SU-DHL-6 (cell line): ENCODE measurements around the gene HHAT.

Experiments used
- H2AFZ ChIP-seq: fragments of 200-600 bp; sonication (generic); 2 replicates; pipeline ENCODE4 v1.6.1; 2014; ENCODE audit warnings: low read depth, mild to moderate bottlenecking, moderate library complexity, mixed read lengths, antibody characterized with exemption, low read length; ENCODE audit not compliant: severe bottlenecking
- H3F3A ChIP-seq: fragments of 200-600 bp; shearing (Covaris generic); 2 replicates; pipeline ENCODE4 v1.6.0; 2016; ENCODE audit warnings: antibody characterized with exemption, mild to moderate bottlenecking; ENCODE audit not compliant: insufficient read depth
- H3K27ac ChIP-seq: fragments of 200-600 bp; sonication (generic); 2 replicates; pipeline ENCODE4 v1.5.1; 2016; ENCODE audit warnings: low read depth, mild to moderate bottlenecking, low read length, moderate library complexity, mixed read lengths
- H3K27me3 ChIP-seq: fragments of 200-600 bp; sonication (generic), shearing (Covaris generic); 2 replicates; pipeline ENCODE4 v1.6.0; 2014; ENCODE audit warnings: mild to moderate bottlenecking, low read length
- H3K36me3 ChIP-seq: fragments of 200-600 bp; sonication (generic); 2 replicates; pipeline ENCODE4 v1.6.1; 2014; ENCODE audit warnings: mild to moderate bottlenecking, low read length, mixed read lengths
- H3K4me2 ChIP-seq: fragments of 300-600, 200-600 bp; shearing (Covaris generic), sonication (generic); 2 replicates; pipeline ENCODE4 v1.6.0; 2014; ENCODE audit warnings: low read length, low read depth, mild to moderate bottlenecking; ENCODE audit not compliant: poor library complexity, severe bottlenecking
- H3K4me3 ChIP-seq: fragments of 200-600 bp; sonication (generic); 2 replicates; pipeline ENCODE4 v1.5.1; 2014; ENCODE audit warnings: antibody characterized with exemption, low read length, mild to moderate bottlenecking, mixed read lengths; ENCODE audit not compliant: insufficient read depth, poor library complexity, severe bottlenecking
- H3K79me2 ChIP-seq: fragments of 200-600 bp; sonication (generic); 2 replicates; pipeline ENCODE4 v1.6.1; 2014; ENCODE audit warnings: mild to moderate bottlenecking, low read length, moderate library complexity; ENCODE audit not compliant: insufficient read depth
- H3K9ac ChIP-seq: fragments of 200-600 bp; sonication (generic); 2 replicates; pipeline ENCODE4 v1.7.0; 2014; ENCODE audit warnings: mild to moderate bottlenecking, low read length
- H3K9me2 ChIP-seq: fragments of 200-600 bp; sonication (generic); replicated peaks from 2 replicates; pipeline ENCODE4 v1.6.1; 2014; ENCODE audit warnings: low read length; ENCODE audit not compliant: insufficient read depth
- H3K9me3 ChIP-seq: fragments of 200-600 bp; sonication (generic); 2 replicates; pipeline ENCODE4 v1.6.1; 2014; ENCODE audit warnings: low read length, mixed read lengths; ENCODE audit not compliant: insufficient read depth
- H4K20me1 ChIP-seq: fragments of 200-600 bp; sonication (generic); 2 replicates; pipeline ENCODE4 v1.6.1; 2014; ENCODE audit warnings: low read depth, mild to moderate bottlenecking, antibody characterized with exemption, low read length, moderate library complexity, mixed read lengths
- EZH2phosphoT487 ChIP-seq: fragments of 200-600 bp; sonication (generic), shearing (Covaris generic); conservative IDR thresholded peaks from 2 replicates; pipeline ENCODE4 v1.6.1; 2018; ENCODE audit warnings: mild to moderate bottlenecking, antibody characterized with exemption, low read length, moderate library complexity, mixed read lengths
- TF ChIP-seq, protein P1 (sequence below): fragments of 200-600 bp; sonication (generic); IDR thresholded peaks from one replicate; pipeline ENCODE4 v1.5.1; 2017; ENCODE audit warnings: antibody characterized with exemption, mild to moderate bottlenecking, low read length, moderate library complexity; ENCODE audit not compliant: insufficient read depth, poor library complexity, severe bottlenecking

HHAT gene

DNA sequence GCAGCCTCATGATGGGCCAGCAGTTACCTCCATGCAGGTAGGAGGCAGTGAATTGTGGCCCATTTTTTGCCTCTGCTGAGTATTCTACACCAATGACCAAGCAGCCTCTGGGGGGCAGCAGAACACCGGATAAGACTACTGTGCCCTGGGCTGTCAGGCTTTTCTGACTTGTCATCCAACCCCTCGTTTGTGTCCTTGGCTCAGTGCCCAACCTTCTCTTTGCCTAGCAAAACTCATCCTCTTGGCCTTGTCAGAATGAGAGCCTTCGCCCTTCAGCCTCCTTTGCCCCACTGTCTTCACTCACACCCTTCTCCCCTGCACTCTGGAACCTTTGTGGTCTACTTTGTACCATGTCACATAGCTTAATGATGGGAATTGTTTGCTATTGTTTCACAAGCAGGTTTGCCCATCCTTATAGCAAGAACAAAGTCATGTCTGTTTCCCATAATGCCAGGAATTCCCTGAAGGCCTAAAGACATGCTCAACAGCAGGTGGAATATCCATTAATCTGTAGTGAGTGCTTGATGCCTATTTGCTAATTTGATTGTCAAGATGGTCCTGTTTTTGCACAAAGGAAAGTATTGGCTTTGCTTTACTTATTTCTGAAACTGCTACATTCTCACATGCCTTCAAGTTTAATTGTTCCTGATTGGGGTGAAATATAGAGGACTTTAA lies 255.9 kb downstream of the HHAT start:
- Histone ChIP-seq H3K9ac (no peak overlapping the region), H3K9me3 (no peaks in the 10 kb centered on the region), H3F3A (no peaks in the 10 kb centered on the region), H3K27ac (no peak overlapping the region), H3K4me2 (no peak overlapping the region), H3K9me2 (no peaks in the 10 kb centered on the region), H3K27me3 (no peaks in the 10 kb centered on the region), H3K79me2 (no peaks in the 10 kb centered on the region), H4K20me1 (no peaks in the 10 kb centered on the region), H3K36me3 (no peaks in the 10 kb centered on the region), H3K4me3 (no peak overlapping the region), H2AFZ (no peak overlapping the region)
- no peak for TF ChIP-seq EZH2phosphoT487
- TF ChIP-seq, protein P1, sequence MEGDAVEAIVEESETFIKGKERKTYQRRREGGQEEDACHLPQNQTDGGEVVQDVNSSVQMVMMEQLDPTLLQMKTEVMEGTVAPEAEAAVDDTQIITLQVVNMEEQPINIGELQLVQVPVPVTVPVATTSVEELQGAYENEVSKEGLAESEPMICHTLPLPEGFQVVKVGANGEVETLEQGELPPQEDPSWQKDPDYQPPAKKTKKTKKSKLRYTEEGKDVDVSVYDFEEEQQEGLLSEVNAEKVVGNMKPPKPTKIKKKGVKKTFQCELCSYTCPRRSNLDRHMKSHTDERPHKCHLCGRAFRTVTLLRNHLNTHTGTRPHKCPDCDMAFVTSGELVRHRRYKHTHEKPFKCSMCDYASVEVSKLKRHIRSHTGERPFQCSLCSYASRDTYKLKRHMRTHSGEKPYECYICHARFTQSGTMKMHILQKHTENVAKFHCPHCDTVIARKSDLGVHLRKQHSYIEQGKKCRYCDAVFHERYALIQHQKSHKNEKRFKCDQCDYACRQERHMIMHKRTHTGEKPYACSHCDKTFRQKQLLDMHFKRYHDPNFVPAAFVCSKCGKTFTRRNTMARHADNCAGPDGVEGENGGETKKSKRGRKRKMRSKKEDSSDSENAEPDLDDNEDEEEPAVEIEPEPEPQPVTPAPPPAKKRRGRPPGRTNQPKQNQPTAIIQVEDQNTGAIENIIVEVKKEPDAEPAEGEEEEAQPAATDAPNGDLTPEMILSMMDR: peak; percentile 43

DNA sequence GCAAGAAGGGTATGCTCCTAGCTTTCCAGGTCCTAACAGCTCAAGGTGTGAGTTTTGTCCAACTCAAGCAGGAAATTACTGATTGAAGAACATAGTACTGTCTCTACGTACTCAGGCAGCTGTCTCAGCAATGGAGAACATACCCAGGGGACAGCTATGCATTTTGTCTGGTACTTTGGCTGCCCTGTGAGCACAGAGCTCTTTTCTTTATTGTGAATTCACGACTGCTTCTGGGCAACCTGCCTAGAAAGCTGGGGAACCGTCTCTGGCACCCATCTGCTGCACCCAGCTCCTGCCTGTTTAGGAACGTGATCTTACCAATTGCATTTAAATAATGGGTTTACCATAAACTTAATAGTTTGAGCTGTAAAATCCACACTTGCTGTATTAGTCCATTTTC lies 258.1 kb downstream of the HHAT start:
- Histone ChIP-seq H3K79me2 (no peaks in the 10 kb centered on the region), H3F3A (no peaks in the 10 kb centered on the region), H3K4me2 (no peak overlapping the region), H3K27ac (no peak overlapping the region), H3K9me2 (no peaks in the 10 kb centered on the region), H3K27me3 (no peaks in the 10 kb centered on the region), H4K20me1 (no peaks in the 10 kb centered on the region), H2AFZ (no peak overlapping the region), H3K36me3 (no peaks in the 10 kb centered on the region), H3K9ac (no peak overlapping the region), H3K4me3 (no peak overlapping the region), H3K9me3 (no peaks in the 10 kb centered on the region)
- no peak for TF ChIP-seq EZH2phosphoT487
- TF ChIP-seq, protein P1: no peak

DNA sequence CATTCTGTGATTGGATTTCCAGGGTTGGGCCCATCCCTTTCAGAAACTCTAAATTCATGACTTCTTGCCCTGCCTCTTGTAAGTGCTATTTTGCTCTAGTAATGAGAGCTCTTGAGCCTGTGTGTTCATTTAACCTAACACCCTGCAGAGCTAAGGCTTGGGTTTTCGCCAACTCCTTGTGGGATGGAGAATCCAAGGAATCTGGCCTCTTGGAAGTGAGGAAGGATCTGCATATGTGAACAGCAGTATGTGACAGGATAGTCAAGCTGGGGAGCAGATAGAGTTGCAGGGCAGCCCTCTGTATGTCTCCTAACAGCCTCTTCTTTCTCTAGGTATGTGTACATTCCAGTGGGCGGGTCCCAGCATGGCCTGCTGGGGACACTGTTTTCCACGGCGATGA lies 258.9 kb downstream of the HHAT start:
- Histone ChIP-seq H3K4me2 (no peak overlapping the region), H3K9ac (no peak overlapping the region), H3K27ac (no peak overlapping the region), H3K27me3 (no peaks in the 10 kb centered on the region), H3K9me2 (no peaks in the 10 kb centered on the region), H3F3A (no peaks in the 10 kb centered on the region), H3K4me3 (no peak overlapping the region), H3K36me3 (no peaks in the 10 kb centered on the region), H2AFZ (no peak overlapping the region), H3K9me3 (no peaks in the 10 kb centered on the region), H3K79me2 (no peaks in the 10 kb centered on the region), H4K20me1 (no peaks in the 10 kb centered on the region)
- TF ChIP-seq, protein P1: no peak
- TF ChIP-seq EZH2phosphoT487: no peak
